Fibroblast of the aortic adventitia (primary cell): Measurements from ENCODE around the gene SPNS2. TPM values are rescaled to one million over a fixed set of nuclear protein-coding genes. Genes with fewer than 3 reads are reported as not detected.

Experiments
- DNase-seq: peaks from one replicate; pipeline ENCODE4 v3.0.0-alpha.2; 2010; ENCODE audit warnings: low read depth
- H3K4me3 ChIP-seq: 2 replicates; pipeline ENCODE4 v1.5.1; 2011; ENCODE audit warnings: low read depth, mild to moderate bottlenecking, control low read depth, low read length, moderate library complexity
- CTCF ChIP-seq: IDR thresholded peaks from 2 replicates; pipeline ENCODE4 v1.5.1; 2011; ENCODE audit warnings: mild to moderate bottlenecking, low read length, control low read depth, inconsistent platforms; ENCODE audit not compliant: insufficient read depth
- total RNA-seq: library from RNA; depleted of rRNA; stranded (reverse); fragments of >200 nt; gene quantifications from 2 replicates; pipeline ENCODE4 v1.2.3, GENCODE V29; 2012; ENCODE audit warnings: low replicate concordance

The SPNS2 gene
- total RNA-seq, 1 donor = 0.27 TPM

- H3K4me3 ChIP-seq = no peak overlapping the region
- DNase-seq = no peak
- TF ChIP-seq CTCF = no peak
These were observed 5.5 kb downstream of the SPNS2 start for GRCh38 chr17:4504188-4504587.

DNA sequence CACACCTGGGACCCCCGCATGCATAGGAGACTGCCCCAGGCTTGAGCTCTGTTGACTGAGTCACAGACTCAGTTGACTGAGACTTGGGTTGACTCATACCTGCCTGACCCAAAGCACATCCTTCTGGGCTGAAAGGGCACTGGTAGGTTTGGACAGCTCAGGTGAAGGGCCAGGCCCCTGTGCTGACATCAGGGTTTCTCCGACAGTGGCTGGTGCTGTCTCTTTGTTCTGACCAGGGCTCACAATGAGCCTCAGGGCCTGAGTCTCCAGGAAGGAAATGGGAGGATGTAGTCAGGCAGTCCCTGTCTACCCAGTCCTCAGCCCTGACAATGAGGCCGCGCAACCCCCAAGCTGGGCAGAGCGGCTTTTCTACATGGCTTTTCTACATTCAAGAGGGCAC lies 6.5 kb downstream of the SPNS2 start:
- no peak overlapping the region for H3K4me3 ChIP-seq
- DNase-seq = no peak
- TF ChIP-seq CTCF = no peak

DNA sequence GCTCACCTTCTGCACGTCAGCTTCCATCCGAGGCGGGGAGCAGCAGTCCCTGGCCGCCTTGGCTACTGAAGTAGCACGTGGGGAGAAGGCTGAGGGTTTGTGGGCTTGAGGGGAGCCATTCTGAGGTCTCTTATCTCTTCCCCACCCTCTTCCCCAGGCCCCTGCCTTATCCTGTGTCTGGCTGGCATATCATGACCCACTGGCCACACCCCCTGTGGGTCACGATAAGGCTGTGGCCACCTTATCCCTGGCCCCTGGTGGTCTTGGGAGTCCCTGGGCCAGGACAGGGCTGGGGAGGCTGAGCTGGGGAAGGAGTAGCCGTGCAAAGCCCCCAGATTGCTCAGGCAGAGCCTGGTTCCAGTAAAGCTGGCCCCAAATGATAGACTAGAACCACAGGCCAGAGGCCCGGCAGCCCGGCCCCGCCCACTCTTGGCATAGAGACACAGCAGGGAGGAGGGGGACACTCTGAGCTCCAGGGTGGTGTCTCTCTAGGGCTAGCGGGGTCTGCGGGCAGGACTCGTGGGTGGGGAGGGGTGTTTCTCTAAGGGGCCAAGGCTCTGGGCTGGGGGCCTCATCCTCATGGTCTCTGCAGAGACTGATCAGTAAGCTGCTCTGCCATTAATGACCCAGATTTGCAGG lies 7.6 kb downstream of the SPNS2 start:
- DNase-seq = no peak
- no peak overlapping the region for H3K4me3 ChIP-seq
- no peak for TF ChIP-seq CTCF

DNA sequence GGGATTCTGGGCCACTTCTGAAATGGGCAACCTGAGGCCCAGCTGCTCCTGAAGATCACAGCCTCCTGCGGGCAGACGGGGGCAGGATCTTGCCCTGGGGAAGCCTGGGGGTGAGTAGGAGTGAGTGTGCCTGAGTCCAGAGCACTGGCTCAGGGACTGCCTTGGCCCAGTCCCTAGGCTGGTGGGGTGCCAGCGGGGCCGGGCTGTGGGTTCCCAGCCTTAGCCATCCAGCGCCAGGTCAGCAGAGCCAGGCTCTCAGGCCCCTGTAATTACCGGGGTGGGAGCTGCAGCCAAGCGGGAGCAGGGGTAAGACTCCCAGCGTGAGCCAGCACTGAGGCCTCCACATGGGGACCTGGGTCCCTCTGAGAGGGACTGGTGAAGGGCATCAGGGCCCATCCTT lies 8.2 kb downstream of the SPNS2 start:
- H3K4me3 ChIP-seq = no peak overlapping the region
- no peak for TF ChIP-seq CTCF
- no peak for DNase-seq

GRCh38 chr17:4507361-4508111 lies 8.9 kb downstream of the SPNS2 start:
- no peak for TF ChIP-seq CTCF
- no peak for DNase-seq
- no peak overlapping the region for H3K4me3 ChIP-seq

DNA sequence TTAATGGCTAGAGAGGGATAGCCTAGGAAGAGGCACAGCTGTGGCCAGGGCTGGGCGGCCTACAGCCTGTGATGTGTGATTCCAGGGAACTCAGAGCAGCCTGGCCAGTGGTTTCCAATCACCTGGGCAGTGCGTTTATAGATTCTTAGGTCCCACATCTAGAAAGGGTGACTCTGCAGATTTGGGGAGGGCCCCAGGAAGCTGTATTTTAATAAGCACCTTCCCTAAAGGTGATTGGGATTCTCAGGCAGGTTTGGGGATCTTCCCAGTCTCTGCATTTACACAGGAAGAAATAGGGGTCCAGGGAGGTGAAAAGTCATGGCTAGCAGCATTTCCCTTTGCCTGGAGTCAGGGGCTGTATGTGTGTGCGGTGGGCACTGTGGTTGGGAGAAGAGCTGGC lies 9.5 kb downstream of the SPNS2 start:
- no peak overlapping the region for H3K4me3 ChIP-seq
- TF ChIP-seq CTCF = no peak
- DNase-seq = no peak
